Astrocyte (in vitro differentiated cells and primary cell): ENCODE data around the gene ATP12A.
A peak's percentile ranks its signal among the peaks of the same experiment; 100 is the strongest.

Experiments
- CTCF ChIP-seq: IDR thresholded peaks from 2 replicates; pipeline ENCODE4 v1.5.1; 2011; ENCODE audit warnings: low read depth, mild to moderate bottlenecking, inconsistent platforms, low read length, moderate library complexity; ENCODE audit not compliant: insufficient read depth
- EZH2 ChIP-seq: IDR thresholded peaks from 2 replicates; pipeline ENCODE4 v1.6.1; 2012; ENCODE audit warnings: mild to moderate bottlenecking, low read length, inconsistent platforms; ENCODE audit not compliant: insufficient read depth

- TF ChIP-seq CTCF (peak; percentile 76), EZH2 (no peak)
Observed at GRCh38 chr13:24671386-24672113, 8.7 kb upstream of the ATP12A start.
